MM.1S (cell line): ENCODE results near the gene CLEC4F.

ENCODE experiments used
- DNase-seq: peaks from one replicate; pipeline ENCODE4 v3.0.0-alpha.2; 2015
- H2AFZ ChIP-seq: fragments of 300-600 bp; sonication (generic); 2 replicates; pipeline ENCODE4 v1.6.0; 2016; ENCODE audit warnings: antibody characterized with exemption, low read length
- H3F3A ChIP-seq: fragments of 300-600 bp; sonication (generic); 2 replicates; pipeline ENCODE4 v1.6.1; 2016; ENCODE audit warnings: mild to moderate bottlenecking, antibody characterized with exemption, low read length, moderate library complexity, mixed read lengths; ENCODE audit not compliant: insufficient read depth
- H3K27ac ChIP-seq: fragments of 300-600 bp; sonication (generic); 2 replicates; pipeline ENCODE4 v1.5.1; 2016; ENCODE audit warnings: mild to moderate bottlenecking, low read length
- H3K27me3 ChIP-seq: fragments of 300-600 bp; sonication (generic); replicated peaks from 2 replicates; pipeline ENCODE4 v1.6.0; 2016; ENCODE audit warnings: low read length; ENCODE audit not compliant: insufficient read depth
- H3K36me3 ChIP-seq: fragments of 300-600 bp; sonication (generic); replicated peaks from 2 replicates; pipeline ENCODE4 v1.6.1; 2016; ENCODE audit warnings: mild to moderate bottlenecking, low read length, mixed read lengths; ENCODE audit not compliant: insufficient read depth
- H3K4me1 ChIP-seq: fragments of 300-600 bp; sonication (generic); 2 replicates; pipeline ENCODE4 v1.6.1; 2016; ENCODE audit warnings: low read length, mixed read lengths
- H3K4me2 ChIP-seq: fragments of 300-600 bp; sonication (generic); 2 replicates; pipeline ENCODE4 v1.6.0; 2016; ENCODE audit warnings: low read depth, low read length
- H3K4me3 ChIP-seq: fragments of 300-600 bp; sonication (generic); 2 replicates; pipeline ENCODE4 v1.5.1; 2016; ENCODE audit warnings: low read length, mixed read lengths
- H3K79me2 ChIP-seq: fragments of 300-600 bp; sonication (generic); 2 replicates; pipeline ENCODE4 v1.6.1; 2016; ENCODE audit warnings: mixed run types, low read length, mixed read lengths
- H3K9ac ChIP-seq: fragments of 300-600 bp; sonication (generic); 2 replicates; pipeline ENCODE4 v1.6.1; 2016; ENCODE audit warnings: low read length, mixed read lengths
- H3K9me2 ChIP-seq: fragments of 300-600 bp; sonication (generic); replicated peaks from 2 replicates; pipeline ENCODE4 v1.6.1; 2016; ENCODE audit warnings: mild to moderate bottlenecking, low read length, mixed read lengths; ENCODE audit not compliant: insufficient read depth
- H3K9me3 ChIP-seq: fragments of 300-600 bp; sonication (generic); replicated peaks from 2 replicates; pipeline ENCODE4 v1.6.1; 2016; ENCODE audit warnings: mild to moderate bottlenecking, low read length, mixed read lengths; ENCODE audit not compliant: insufficient read depth
- H4K20me1 ChIP-seq: fragments of 300-600 bp; sonication (generic); 2 replicates; pipeline ENCODE4 v1.6.1; 2016; ENCODE audit warnings: mild to moderate bottlenecking, low read length, moderate library complexity, mixed read lengths; ENCODE audit not compliant: insufficient read depth
- EZH2 ChIP-seq: fragments of 300-600 bp; sonication (generic); optimal IDR thresholded peaks from 2 replicates; pipeline ENCODE3; 2017; ENCODE audit warnings: low read depth, mild to moderate bottlenecking, antibody characterized with exemption, low read length, mixed read lengths
- EZH2phosphoT487 ChIP-seq: fragments of 300-600 bp; sonication (generic); IDR thresholded peaks from 2 replicates; pipeline ENCODE4 v1.6.1; 2018; ENCODE audit warnings: antibody characterized with exemption, low read length
- TF ChIP-seq, protein P1 (sequence below): fragments of 300-600 bp; sonication (generic); IDR thresholded peaks from 2 replicates; pipeline ENCODE4 v1.5.1; 2016; ENCODE audit warnings: antibody characterized with exemption, low read length, mixed read lengths

CLEC4F gene

DNA sequence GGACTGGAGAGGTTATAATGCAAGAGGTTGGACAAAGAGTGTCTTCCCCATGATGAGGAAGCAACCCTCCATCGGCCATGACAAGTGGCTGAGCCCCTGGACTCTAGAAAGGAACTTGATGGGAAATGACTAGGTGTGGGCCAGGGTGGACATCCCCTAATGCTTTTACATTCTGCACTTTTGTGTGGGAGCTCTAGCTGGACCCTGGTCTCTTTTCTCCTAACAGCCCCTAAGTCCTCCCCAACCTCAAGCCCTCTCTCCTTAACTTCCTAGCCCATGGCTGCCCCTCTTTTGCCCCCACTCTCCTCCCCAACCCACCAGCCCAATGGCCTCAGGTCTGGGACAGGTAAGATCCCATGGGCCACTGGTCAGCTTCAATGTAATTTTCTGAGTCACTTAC lies 12.8 kb upstream of the CLEC4F start:
- Histone ChIP-seq H3K4me2 (no peak overlapping the region), H3K27me3 (no peaks in the 10 kb centered on the region)
- TF ChIP-seq EZH2: no peak
- TF ChIP-seq, protein P1, sequence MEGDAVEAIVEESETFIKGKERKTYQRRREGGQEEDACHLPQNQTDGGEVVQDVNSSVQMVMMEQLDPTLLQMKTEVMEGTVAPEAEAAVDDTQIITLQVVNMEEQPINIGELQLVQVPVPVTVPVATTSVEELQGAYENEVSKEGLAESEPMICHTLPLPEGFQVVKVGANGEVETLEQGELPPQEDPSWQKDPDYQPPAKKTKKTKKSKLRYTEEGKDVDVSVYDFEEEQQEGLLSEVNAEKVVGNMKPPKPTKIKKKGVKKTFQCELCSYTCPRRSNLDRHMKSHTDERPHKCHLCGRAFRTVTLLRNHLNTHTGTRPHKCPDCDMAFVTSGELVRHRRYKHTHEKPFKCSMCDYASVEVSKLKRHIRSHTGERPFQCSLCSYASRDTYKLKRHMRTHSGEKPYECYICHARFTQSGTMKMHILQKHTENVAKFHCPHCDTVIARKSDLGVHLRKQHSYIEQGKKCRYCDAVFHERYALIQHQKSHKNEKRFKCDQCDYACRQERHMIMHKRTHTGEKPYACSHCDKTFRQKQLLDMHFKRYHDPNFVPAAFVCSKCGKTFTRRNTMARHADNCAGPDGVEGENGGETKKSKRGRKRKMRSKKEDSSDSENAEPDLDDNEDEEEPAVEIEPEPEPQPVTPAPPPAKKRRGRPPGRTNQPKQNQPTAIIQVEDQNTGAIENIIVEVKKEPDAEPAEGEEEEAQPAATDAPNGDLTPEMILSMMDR: no peak
- no peak for TF ChIP-seq EZH2phosphoT487

DNA sequence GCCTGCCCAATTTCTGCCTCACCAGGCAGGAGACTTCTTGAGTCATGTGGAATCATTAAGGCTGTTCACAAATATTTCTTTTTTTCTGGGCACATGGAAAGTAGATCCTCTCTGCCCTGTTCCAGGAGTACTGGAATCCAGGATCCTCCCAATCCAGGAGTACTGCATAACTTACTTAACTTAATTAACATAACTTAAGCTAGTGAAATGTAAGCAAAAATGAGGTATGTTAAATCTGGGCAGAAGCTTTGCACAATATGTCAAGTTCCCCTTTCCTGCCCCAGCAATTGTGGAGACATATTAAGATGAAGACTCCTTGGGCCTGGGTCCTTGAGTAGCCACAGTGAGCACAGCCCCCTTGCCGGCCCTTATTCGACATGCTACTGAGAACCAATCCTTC lies 12.0 kb upstream of the CLEC4F start:
- Histone ChIP-seq H3K9me3 (no peaks in the 10 kb centered on the region), H3K27me3 (no peaks in the 10 kb centered on the region), H3F3A (no peaks in the 10 kb centered on the region), H2AFZ (no peak overlapping the region), H3K9ac (no peak overlapping the region), H3K4me1 (no peaks in the 10 kb centered on the region), H4K20me1 (no peaks in the 10 kb centered on the region), H3K4me3 (no peak overlapping the region), H3K36me3 (no peaks in the 10 kb centered on the region), H3K9me2 (no peaks in the 10 kb centered on the region), H3K4me2 (no peak overlapping the region), H3K79me2 (no peaks in the 10 kb centered on the region), H3K27ac (no peak overlapping the region)
- TF ChIP-seq EZH2: no peak
- TF ChIP-seq, protein P1: no peak
- TF ChIP-seq EZH2phosphoT487: no peak
- no peak for DNase-seq

More for the DNA sequence above, 12.8 kb upstream of the CLEC4F start:
- H3K4me3 ChIP-seq: no peak overlapping the region
- no peaks in the 10 kb centered on the region for H3F3A ChIP-seq
- H3K79me2 ChIP-seq: no peaks in the 10 kb centered on the region
- H4K20me1 ChIP-seq: no peaks in the 10 kb centered on the region
- H3K9me3 ChIP-seq: no peaks in the 10 kb centered on the region
- H3K9ac ChIP-seq: no peak overlapping the region
- no peaks in the 10 kb centered on the region for H3K9me2 ChIP-seq
- no peak for DNase-seq
- no peaks in the 10 kb centered on the region for H3K4me1 ChIP-seq
- H2AFZ ChIP-seq: no peak overlapping the region
- H3K27ac ChIP-seq: no peak overlapping the region
- H3K36me3 ChIP-seq: no peaks in the 10 kb centered on the region

DNA sequence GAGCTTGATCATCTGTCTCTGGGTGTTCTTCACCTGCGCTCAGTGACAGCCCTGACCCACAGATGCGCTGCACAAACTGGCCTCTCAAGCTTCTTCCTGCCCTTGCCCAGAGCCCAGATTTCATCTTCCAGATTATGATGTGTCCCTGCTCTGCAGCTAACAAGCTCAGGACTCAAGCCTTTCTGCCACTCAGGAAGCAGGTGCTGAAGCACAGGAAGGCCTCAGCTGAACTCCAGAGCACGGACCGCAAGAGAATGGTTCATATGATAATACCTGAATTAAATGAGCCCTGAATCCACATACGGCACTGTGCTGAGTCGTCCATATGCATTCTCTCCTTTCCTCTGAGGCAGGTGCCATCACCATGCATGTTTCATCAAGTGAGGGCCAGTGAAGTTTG lies 11.5 kb upstream of the CLEC4F start:
- Histone ChIP-seq H3K79me2 (no peaks in the 10 kb centered on the region), H3K9me2 (no peaks in the 10 kb centered on the region), H3K4me2 (no peak overlapping the region), H3K4me3 (no peak overlapping the region), H3F3A (no peaks in the 10 kb centered on the region), H3K36me3 (no peaks in the 10 kb centered on the region), H2AFZ (no peak overlapping the region), H4K20me1 (no peaks in the 10 kb centered on the region), H3K9me3 (no peaks in the 10 kb centered on the region), H3K27ac (no peak overlapping the region), H3K9ac (no peak overlapping the region), H3K27me3 (no peaks in the 10 kb centered on the region), H3K4me1 (no peaks in the 10 kb centered on the region)
- no peak for DNase-seq
- TF ChIP-seq EZH2phosphoT487 (no peak), EZH2 (no peak)
- TF ChIP-seq, protein P1: no peak
